ENCODE measurements around the gene TPBGL.

DNA sequence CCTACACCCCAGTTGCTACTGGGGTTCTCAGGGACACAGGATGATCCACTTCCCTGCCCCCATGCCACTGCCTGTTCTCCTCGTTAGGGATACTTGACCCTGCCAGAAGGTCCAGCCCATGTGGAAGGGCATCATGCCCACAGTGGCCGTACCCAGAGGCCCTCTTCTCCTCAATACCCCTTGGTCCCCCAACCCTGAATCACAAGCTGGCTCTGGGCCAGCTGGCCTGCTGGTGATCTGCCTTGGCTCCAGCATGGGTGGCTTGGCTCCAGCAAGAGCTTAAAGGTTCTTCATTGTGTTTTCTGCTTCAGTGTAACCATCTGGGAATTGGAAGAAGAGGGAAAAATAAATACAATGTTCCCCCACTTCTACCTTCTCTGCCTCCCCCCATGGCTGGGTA, 11.1 kb upstream of the TPBGL start:
- TF ChIP-seq, protein P1, sequence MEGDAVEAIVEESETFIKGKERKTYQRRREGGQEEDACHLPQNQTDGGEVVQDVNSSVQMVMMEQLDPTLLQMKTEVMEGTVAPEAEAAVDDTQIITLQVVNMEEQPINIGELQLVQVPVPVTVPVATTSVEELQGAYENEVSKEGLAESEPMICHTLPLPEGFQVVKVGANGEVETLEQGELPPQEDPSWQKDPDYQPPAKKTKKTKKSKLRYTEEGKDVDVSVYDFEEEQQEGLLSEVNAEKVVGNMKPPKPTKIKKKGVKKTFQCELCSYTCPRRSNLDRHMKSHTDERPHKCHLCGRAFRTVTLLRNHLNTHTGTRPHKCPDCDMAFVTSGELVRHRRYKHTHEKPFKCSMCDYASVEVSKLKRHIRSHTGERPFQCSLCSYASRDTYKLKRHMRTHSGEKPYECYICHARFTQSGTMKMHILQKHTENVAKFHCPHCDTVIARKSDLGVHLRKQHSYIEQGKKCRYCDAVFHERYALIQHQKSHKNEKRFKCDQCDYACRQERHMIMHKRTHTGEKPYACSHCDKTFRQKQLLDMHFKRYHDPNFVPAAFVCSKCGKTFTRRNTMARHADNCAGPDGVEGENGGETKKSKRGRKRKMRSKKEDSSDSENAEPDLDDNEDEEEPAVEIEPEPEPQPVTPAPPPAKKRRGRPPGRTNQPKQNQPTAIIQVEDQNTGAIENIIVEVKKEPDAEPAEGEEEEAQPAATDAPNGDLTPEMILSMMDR (conservative IDR thresholded peaks at IDR 0.05; ENCODE audit: low read depth, low read length), result no peak
- TF ChIP-seq EZH2 (IDR thresholded peaks at IDR 0.05; ENCODE audit: low read length, unreplicated experiment), result no peak
- no peak for TF ChIP-seq EZH2phosphoT487 (IDR thresholded peaks at IDR 0.05; ENCODE audit: borderline replicate concordance, low read length)

All from PC-3 (cell line).